Measurements from ENCODE around the gene BGLAP. TPM values are rescaled to one million over a fixed set of nuclear protein-coding genes. Genes with fewer than 3 reads are reported as not detected.

The BGLAP gene
- total RNA-seq, 4 donors from 2014 or later = 0.68 to 0.94 TPM; not detected in 2

GRCh38 chr1:156247460-156248322 is 5.7 kb downstream of the BGLAP start, which contains the start of gene PAQR6:
Gene PAQR6 (minus strand): TSS chr1:156248056. CDS start chr1:156246731, 1,325 bp downstream.
- no peak for TF ChIP-seq CTCF (IDR thresholded peaks at IDR 0.05; ENCODE audit: low read depth)

GRCh38 chr1:156248323-156248683 is 6.3 kb downstream of the BGLAP start:
- no peak for TF ChIP-seq CTCF (IDR thresholded peaks at IDR 0.05; ENCODE audit: low read depth)

GRCh38 chr1:156249593-156249992 is 7.6 kb downstream of the BGLAP start:
- TF ChIP-seq CTCF (IDR thresholded peaks at IDR 0.05; ENCODE audit: low read depth) = no peak

- no peak for TF ChIP-seq CTCF (IDR thresholded peaks at IDR 0.05; ENCODE audit: low read depth)
Observed at GRCh38 chr1:156251527-156251926, 9.5 kb downstream of the BGLAP start.

GRCh38 chr1:156253634-156254033 is 11.7 kb downstream of the BGLAP start:
- TF ChIP-seq CTCF (IDR thresholded peaks at IDR 0.05; ENCODE audit: low read depth) = no peak

GRCh38 chr1:156257711-156258110 is 15.7 kb downstream of the BGLAP start:
- no peak for TF ChIP-seq CTCF (IDR thresholded peaks at IDR 0.05; ENCODE audit: low read depth)

GRCh38 chr1:156258859-156259258 is 16.9 kb downstream of the BGLAP start:
- TF ChIP-seq CTCF (IDR thresholded peaks at IDR 0.05; ENCODE audit: low read depth) = no peak
